Measurements from ENCODE around the gene GPD1L.

Gene GPD1L

GRCh38 chr3:32140943-32141342, 34.5 kb downstream of the GPD1L start:
- DNase-seq: no peak

- DNase-seq: no peak
These were observed 37.7 kb downstream of the GPD1L start for GRCh38 chr3:32143849-32144757.

GRCh38 chr3:32146746-32147211, 40.4 kb downstream of the GPD1L start:
- no peak for DNase-seq

GRCh38 chr3:32147509-32147908, 41.1 kb downstream of the GPD1L start:
- DNase-seq: no peak

- DNase-seq: no peak
These were observed 41.5 kb downstream of the GPD1L start for GRCh38 chr3:32147933-32148332.

GRCh38 chr3:32148351-32148750, 41.9 kb downstream of the GPD1L start:
- no peak for DNase-seq

- DNase-seq: no peak
These were observed 47.2 kb downstream of the GPD1L start for GRCh38 chr3:32153414-32154204.

- DNase-seq: no peak
These were observed 47.8 kb downstream of the GPD1L start for GRCh38 chr3:32154205-32154579.

GRCh38 chr3:32155117-32155516, 48.7 kb downstream of the GPD1L start:
- no peak for DNase-seq

- DNase-seq: no peak
These were observed 51.3 kb downstream of the GPD1L start for GRCh38 chr3:32157600-32158264.

- DNase-seq: no peak
These were observed 54.3 kb downstream of the GPD1L start for GRCh38 chr3:32160706-32161214.

GRCh38 chr3:32165442-32165841, 59.0 kb downstream of the GPD1L start:
- DNase-seq: no peak

GRCh38 chr3:32166654-32167053, 60.2 kb downstream of the GPD1L start:
- DNase-seq: no peak

- DNase-seq: no peak
These were observed 66.0 kb downstream of the GPD1L start for GRCh38 chr3:32172420-32172819.

- no peak for DNase-seq
These were observed 69.3 kb downstream of the GPD1L start for GRCh38 chr3:32175607-32176197.

- no peak for DNase-seq
These were observed 70.7 kb downstream of the GPD1L start for GRCh38 chr3:32176989-32177701.

- no peak for DNase-seq
These were observed 71.3 kb downstream of the GPD1L start for GRCh38 chr3:32177702-32178198.

GRCh38 chr3:32180141-32180784, 73.8 kb downstream of the GPD1L start:
- DNase-seq: no peak

- DNase-seq: no peak
These were observed 74.9 kb downstream of the GPD1L start for GRCh38 chr3:32181365-32181764.

- DNase-seq: no peak
These were observed 75.4 kb downstream of the GPD1L start for GRCh38 chr3:32181796-32182195.

- DNase-seq: no peak
These were observed 77.8 kb downstream of the GPD1L start for GRCh38 chr3:32184187-32184730.
